SK-N-MC (cell line): ENCODE results near the gene ARL11.

Experiments used
- DNase-seq: peaks from one replicate; pipeline ENCODE4 v3.0.0-alpha.2; 2011; ENCODE audit warnings: low read depth, low spot score
- H3K27ac ChIP-seq: fragments of 200-600 bp; sonication (generic); 2 replicates; pipeline ENCODE4 v1.5.1; 2016; ENCODE audit warnings: mixed run types
- H3K36me3 ChIP-seq: fragments of 200-600 bp; sonication (generic); 2 replicates; pipeline ENCODE4 v1.6.1; 2017; ENCODE audit warnings: antibody characterized with exemption, low read length, mixed read lengths; ENCODE audit not compliant: insufficient read depth
- H3K4me3 ChIP-seq: fragments of 200-600 bp; sonication (generic); 2 replicates; pipeline ENCODE4 v1.5.1; 2016
- H3K9ac ChIP-seq: fragments of 200-600 bp; sonication (generic); 2 replicates; pipeline ENCODE4 v1.8.0; 2017; ENCODE audit warnings: mixed run types, mixed read lengths; ENCODE audit not compliant: insufficient read length
- H3K9me3 ChIP-seq: fragments of 200-600 bp; sonication (generic); 2 replicates; pipeline ENCODE4 v1.6.1; 2017; ENCODE audit warnings: low read depth, mild to moderate bottlenecking, antibody characterized with exemption, low read length, moderate library complexity, mixed read lengths
- EZH2 ChIP-seq: fragments of 200-600 bp; sonication (generic); IDR thresholded peaks from one replicate; pipeline ENCODE4 v1.6.1; 2017; ENCODE audit warnings: antibody characterized with exemption
- FOXP2 ChIP-seq: optimal IDR thresholded peaks from 2 replicates; pipeline ENCODE3; 2011; ENCODE audit warnings: mild to moderate bottlenecking, moderate library complexity; ENCODE audit not compliant: insufficient read depth; ENCODE audit errors: extremely low read length, control extremely low read depth
- POLR2AphosphoS5 ChIP-seq: IDR thresholded peaks from 2 replicates; pipeline ENCODE4 v1.6.1; 2012; ENCODE audit warnings: mild to moderate bottlenecking, low read depth, low read length, borderline replicate concordance

The ARL11 gene

GRCh38 chr13:49638744-49639072, 10.4 kb downstream of the ARL11 start:
- Histone ChIP-seq H3K9me3 (no peaks in the 10 kb centered on the region), H3K27ac (no peak overlapping the region), H3K9ac (no peak overlapping the region), H3K36me3 (no peaks in the 10 kb centered on the region), H3K4me3 (no peak overlapping the region)
- TF ChIP-seq EZH2 (no peak), POLR2AphosphoS5 (no peak), FOXP2 (no peak)
- no peak for DNase-seq

GRCh38 chr13:49641801-49642291, 13.5 kb downstream of the ARL11 start:
- DNase-seq: no peak
- no peak overlapping the region for H3K9ac ChIP-seq
- no peaks in the 10 kb centered on the region for H3K36me3 ChIP-seq
- H3K27ac ChIP-seq: no peak overlapping the region
- no peaks in the 10 kb centered on the region for H3K9me3 ChIP-seq
- no peak overlapping the region for H3K4me3 ChIP-seq
- TF ChIP-seq EZH2 (no peak), POLR2AphosphoS5 (no peak), FOXP2 (no peak)

- Histone ChIP-seq H3K9ac (no peak overlapping the region), H3K9me3 (no peaks in the 10 kb centered on the region), H3K27ac (no peak overlapping the region), H3K4me3 (no peak overlapping the region), H3K36me3 (no peaks in the 10 kb centered on the region)
- no peak for TF ChIP-seq EZH2
- TF ChIP-seq FOXP2: no peak
- TF ChIP-seq POLR2AphosphoS5: no peak
- DNase-seq: no peak
These were observed 14.8 kb downstream of the ARL11 start for GRCh38 chr13:49643035-49643646.

- no peak for DNase-seq
- Histone ChIP-seq H3K27ac (no peak overlapping the region), H3K9me3 (no peaks in the 10 kb centered on the region), H3K36me3 (no peaks in the 10 kb centered on the region), H3K4me3 (no peak overlapping the region), H3K9ac (no peak overlapping the region)
- TF ChIP-seq FOXP2 (no peak), EZH2 (no peak), POLR2AphosphoS5 (no peak)
These were observed 17.1 kb downstream of the ARL11 start for GRCh38 chr13:49645451-49645850.

- Histone ChIP-seq H3K4me3 (no peak overlapping the region), H3K9ac (no peak overlapping the region), H3K27ac (no peak overlapping the region), H3K9me3 (no peaks in the 10 kb centered on the region), H3K36me3 (no peaks in the 10 kb centered on the region)
- TF ChIP-seq EZH2 (no peak), FOXP2 (no peak), POLR2AphosphoS5 (no peak)
- no peak for DNase-seq
These were observed 18.4 kb downstream of the ARL11 start for GRCh38 chr13:49646688-49647087.

- Histone ChIP-seq H3K36me3 (no peaks in the 10 kb centered on the region), H3K4me3 (no peak overlapping the region), H3K27ac (no peak overlapping the region), H3K9ac (no peak overlapping the region), H3K9me3 (no peaks in the 10 kb centered on the region)
- TF ChIP-seq EZH2 (no peak), FOXP2 (no peak), POLR2AphosphoS5 (no peak)
- no peak for DNase-seq
These were observed 21.1 kb downstream of the ARL11 start for GRCh38 chr13:49649244-49649962.

- TF ChIP-seq EZH2: no peak
- TF ChIP-seq POLR2AphosphoS5: no peak
- TF ChIP-seq FOXP2: no peak
- H3K36me3 ChIP-seq: no peaks in the 10 kb centered on the region
These were observed 21.6 kb downstream of the ARL11 start for GRCh38 chr13:49649963-49650312.

GRCh38 chr13:49651570-49652354, 23.5 kb downstream of the ARL11 start:
- DNase-seq: no peak
- no peak overlapping the region for H3K27ac ChIP-seq
- H3K4me3 ChIP-seq: no peak overlapping the region
- TF ChIP-seq EZH2 (no peak), POLR2AphosphoS5 (no peak), FOXP2 (no peak)
- no peak overlapping the region for H3K9ac ChIP-seq
- no peaks in the 10 kb centered on the region for H3K9me3 ChIP-seq
- no peaks in the 10 kb centered on the region for H3K36me3 ChIP-seq

More at GRCh38 chr13:49649963-49650312, 21.6 kb downstream of the ARL11 start:
- Histone ChIP-seq H3K9ac (no peak overlapping the region), H3K9me3 (no peaks in the 10 kb centered on the region), H3K4me3 (no peak overlapping the region), H3K27ac (no peak overlapping the region)
- DNase-seq: no peak
